ENCODE results near the gene MDM2. TPM values are rescaled to one million over a fixed set of nuclear protein-coding genes. Genes with fewer than 3 reads are reported as not detected.

MDM2 gene
- total RNA-seq (10 to 100 TPM; 85.1 to 90.4 TPM), polyA plus RNA-seq (10 to 100 TPM in 2 of 3 donors, 1 to 10 TPM in 1; 7.6 to 17.9 (median 12.8) TPM), total RNA-seq (63.8 to 162 (median 109) reads per million in 6 experiments)

GRCh38 chr12:68807576-68808387 is at the start of gene MDM2:
Gene MDM2 (plus strand): TSS chr12:68808177. CDS start chr12:68808478, 301 bp downstream.
- Mint-ChIP-seq H3K9me3 (no peaks in the 10 kb centered on the region), H3K27me3 (no peaks in the 10 kb centered on the region), H3K4me1 (peaks cover 7 to 36% (median 22%) of the 10 kb centered on the region in 4 donors), H3K27ac (peak within 1 kb of the TSS; percentile 94 to 99 (median 98)), H3K36me3 (peaks cover 5 to 28% (median 6%) of the 10 kb centered on the region in 3 donors), H3K4me3 (peak within 1 kb of the TSS; percentile 89 to 97 (median 94))
- POLR2A ChIA-PET: interaction anchor here (0.6 to 3.3 kb wide), 26 partner anchors 8 to 1539 kb away, joined by 3 to 57 read pairs (median 5); partner anchors contain the start of genes CAND1, MDM1, NUP107 and RAP1B
- DNase-seq (peak; percentile 94 to 98 (median 97)), ATAC-seq (peak; percentile 87 to 91)

DNA sequence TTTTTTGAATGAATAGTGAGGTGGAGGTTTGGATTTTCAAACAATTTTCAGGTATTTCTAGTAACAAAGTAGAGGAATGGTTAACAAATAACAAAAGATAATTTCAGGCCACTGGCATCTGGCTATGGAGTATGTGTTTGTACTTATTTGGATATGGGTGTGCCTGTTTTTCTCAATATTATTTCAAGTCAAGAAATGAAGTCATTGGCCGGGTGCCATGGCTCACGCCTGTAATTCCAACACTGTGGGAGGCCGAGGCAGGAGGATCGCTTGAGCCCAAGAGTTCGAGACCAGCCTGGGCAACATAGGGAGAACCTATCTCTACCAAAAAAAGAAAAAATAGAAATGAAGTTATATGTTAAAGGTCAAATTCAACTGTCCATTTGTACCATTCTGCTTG is 48.1 kb upstream of the MDM2 start:
- DNase-seq (no peak), ATAC-seq (no peak)
- Mint-ChIP-seq H3K27ac (no peak overlapping the region), H3K27me3 (no peaks in the 10 kb centered on the region), H3K36me3 (peaks cover 0 to 77% (median 38%) of the 10 kb centered on the region in 3 donors), H3K9me3 (no peaks in the 10 kb centered on the region), H3K4me3 (no peak overlapping the region), H3K4me1 (peaks cover 0 to 8% (median 2%) of the 10 kb centered on the region in 4 donors)
- POLR2A ChIA-PET: no interaction called here

GRCh38 chr12:68760806-68761441 is 47.1 kb upstream of the MDM2 start:
- Mint-ChIP-seq H3K9me3 (no peaks in the 10 kb centered on the region), H3K27me3 (no peaks in the 10 kb centered on the region), H3K4me3 (no peak overlapping the region), H3K36me3 (peaks cover 0 to 72% (median 29%) of the 10 kb centered on the region in 3 donors), H3K27ac (peak overlapping the region in 2 of 10 donors; percentile 8 to 29), H3K4me1 (peaks cover 0 to 8% (median 2%) of the 10 kb centered on the region in 4 donors)
- ATAC-seq (no peak), DNase-seq (no peak)
- POLR2A ChIA-PET: no interaction called here

DNA sequence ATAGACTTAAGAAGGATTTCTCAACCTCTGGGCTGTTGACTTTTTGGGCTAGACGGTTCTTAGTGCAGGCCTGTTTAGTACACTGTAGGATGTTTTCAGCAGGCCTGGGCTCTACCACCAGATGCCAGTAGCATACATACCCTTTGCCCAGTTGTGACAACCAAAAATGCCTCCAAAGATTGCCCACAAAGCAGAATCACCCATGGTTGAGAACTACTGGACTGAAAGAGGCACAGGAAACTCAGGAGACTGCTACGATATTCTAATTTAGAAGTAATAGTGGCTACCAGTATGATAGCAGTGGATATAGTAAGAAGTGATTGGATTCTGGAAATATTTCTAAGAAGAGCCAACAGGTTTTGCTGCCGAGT is 46.5 kb upstream of the MDM2 start:
- H3K4me1 Mint-ChIP-seq: peaks cover 0 to 8% (median 2%) of the 10 kb centered on the region in 4 donors
- H3K4me3 Mint-ChIP-seq: no peak overlapping the region
- H3K27me3 Mint-ChIP-seq: no peaks in the 10 kb centered on the region
- ATAC-seq (no peak), DNase-seq (no peak)
- peaks cover 0 to 70% (median 24%) of the 10 kb centered on the region in 3 donors for H3K36me3 Mint-ChIP-seq
- H3K27ac Mint-ChIP-seq: peak overlapping the region in 4 of 10 donors; percentile 7 to 58 (median 43)
- POLR2A ChIA-PET: no interaction called here
- no peaks in the 10 kb centered on the region for H3K9me3 Mint-ChIP-seq

DNA sequence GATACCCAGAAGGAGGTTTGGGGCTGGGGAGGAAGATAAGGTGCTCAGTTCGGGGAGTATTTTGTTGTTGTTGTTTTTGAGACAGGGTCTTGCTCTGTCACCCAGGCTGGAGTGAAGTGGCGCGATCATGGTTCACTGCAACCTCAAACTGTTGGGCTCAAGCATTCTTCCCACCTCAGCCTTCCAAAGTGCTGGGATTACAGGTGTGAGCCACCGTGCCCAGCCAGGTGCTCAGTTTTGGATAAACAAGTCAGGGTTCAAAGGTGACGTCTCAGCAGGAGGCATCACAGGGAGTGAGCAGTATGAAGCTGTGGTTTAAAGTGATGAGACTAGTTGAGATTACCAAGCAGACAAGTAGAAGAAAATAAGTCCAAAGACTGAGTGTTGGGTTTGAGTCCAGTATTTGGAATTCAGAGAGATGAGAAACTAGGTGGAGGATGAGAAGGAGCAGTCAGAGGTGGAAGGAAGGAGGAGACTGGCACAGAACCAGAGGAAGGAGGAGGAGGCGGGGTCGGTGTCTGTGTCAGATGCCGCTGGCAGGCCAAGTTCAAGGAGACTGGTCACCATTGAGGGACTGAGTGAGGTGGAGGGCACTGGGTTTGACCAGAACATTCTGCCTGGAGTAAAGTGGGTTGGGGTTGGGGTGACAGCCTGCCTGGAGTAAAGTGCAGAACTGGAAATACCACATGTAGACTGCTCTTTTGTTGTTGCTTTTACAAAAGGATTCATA is 45.9 kb upstream of the MDM2 start:
- Mint-ChIP-seq H3K9me3 (no peaks in the 10 kb centered on the region), H3K27ac (peak overlapping the region in 5 of 10 donors; percentile 7 to 65 (median 18)), H3K4me1 (peaks cover 0 to 8% (median 2%) of the 10 kb centered on the region in 4 donors), H3K4me3 (no peak overlapping the region), H3K36me3 (peaks cover 0 to 70% (median 22%) of the 10 kb centered on the region in 3 donors), H3K27me3 (no peaks in the 10 kb centered on the region)
- ATAC-seq (no peak), DNase-seq (no peak)
- POLR2A ChIA-PET: no interaction called here

GRCh38 chr12:68762691-68763090 is 45.3 kb upstream of the MDM2 start:
- ATAC-seq: no peak
- H3K4me1 Mint-ChIP-seq: peaks cover 0 to 8% (median 2%) of the 10 kb centered on the region in 4 donors
- no peak for DNase-seq
- no peaks in the 10 kb centered on the region for H3K9me3 Mint-ChIP-seq
- H3K4me3 Mint-ChIP-seq: no peak overlapping the region
- POLR2A ChIA-PET: interaction anchor here (0.6 kb wide), 1 partner anchor 87 kb away, joined by 3 read pairs; no protein-coding TSS in a partner anchor
- H3K27ac Mint-ChIP-seq: peak overlapping the region in 4 of 10 donors; percentile 19 to 87 (median 60)
- peaks cover 0 to 70% (median 22%) of the 10 kb centered on the region in 3 donors for H3K36me3 Mint-ChIP-seq
- H3K27me3 Mint-ChIP-seq: no peaks in the 10 kb centered on the region

DNA sequence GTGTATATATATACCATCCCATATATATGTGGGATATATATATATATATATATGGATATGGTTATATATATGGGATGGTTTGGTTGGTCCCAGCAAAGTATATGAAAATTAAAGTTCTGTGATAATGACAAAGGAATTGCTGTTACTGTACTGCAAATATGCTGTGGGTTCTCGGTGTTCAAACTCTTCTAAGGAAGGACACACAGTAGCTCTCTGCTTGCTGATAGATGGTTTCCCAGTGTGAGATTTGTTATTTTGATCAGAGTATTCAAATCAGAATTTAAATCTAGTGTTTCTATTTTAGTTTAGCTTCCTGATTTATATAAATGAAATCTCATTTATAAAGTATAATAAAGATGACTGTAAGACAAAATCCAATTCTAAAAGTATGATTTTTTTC is 42.3 kb upstream of the MDM2 start:
- Mint-ChIP-seq H3K4me3 (no peak overlapping the region), H3K27ac (no peak overlapping the region), H3K9me3 (no peaks in the 10 kb centered on the region), H3K4me1 (peaks cover 0 to 9% (median 4%) of the 10 kb centered on the region in 4 donors), H3K27me3 (no peaks in the 10 kb centered on the region), H3K36me3 (peaks cover 0 to 48% (median 8%) of the 10 kb centered on the region in 3 donors)
- DNase-seq: no peak
- POLR2A ChIA-PET: interaction anchor here (1.6 kb wide), 1 partner anchor 20 kb away, joined by 5 read pairs; the partner anchor contains the start of gene SLC35E3
- ATAC-seq: no peak

- H3K36me3 Mint-ChIP-seq: peaks cover 0 to 42% (median 8%) of the 10 kb centered on the region in 3 donors
- no peak overlapping the region for H3K27ac Mint-ChIP-seq
- peaks cover 0 to 11% (median 5%) of the 10 kb centered on the region in 4 donors for H3K4me1 Mint-ChIP-seq
- DNase-seq (no peak), ATAC-seq (no peak)
- no peaks in the 10 kb centered on the region for H3K9me3 Mint-ChIP-seq
- H3K27me3 Mint-ChIP-seq: no peaks in the 10 kb centered on the region
- POLR2A ChIA-PET: interaction anchor here (0.7 to 1.6 kb wide), 2 partner anchors 21 to 744 kb away, joined by 5 read pairs; partner anchors contain the start of gene SLC35E3
- no peak overlapping the region for H3K4me3 Mint-ChIP-seq
Observed at GRCh38 chr12:68766646-68767045, 41.3 kb upstream of the MDM2 start.

GRCh38 chr12:68767191-68767590 is 40.8 kb upstream of the MDM2 start:
- DNase-seq: no peak
- POLR2A ChIA-PET: interaction anchor here (0.7 to 1.6 kb wide), 3 partner anchors 21 to 744 kb away, joined by 3 to 5 read pairs (median 5); partner anchors contain the start of genes MDM2 and SLC35E3
- H3K36me3 Mint-ChIP-seq: peaks cover 0 to 36% (median 8%) of the 10 kb centered on the region in 3 donors
- H3K4me1 Mint-ChIP-seq: peaks cover 0 to 9% (median 3%) of the 10 kb centered on the region in 4 donors
- no peaks in the 10 kb centered on the region for H3K9me3 Mint-ChIP-seq
- H3K27ac Mint-ChIP-seq: no peak overlapping the region
- H3K4me3 Mint-ChIP-seq: no peak overlapping the region
- no peak for ATAC-seq
- H3K27me3 Mint-ChIP-seq: no peaks in the 10 kb centered on the region

DNA sequence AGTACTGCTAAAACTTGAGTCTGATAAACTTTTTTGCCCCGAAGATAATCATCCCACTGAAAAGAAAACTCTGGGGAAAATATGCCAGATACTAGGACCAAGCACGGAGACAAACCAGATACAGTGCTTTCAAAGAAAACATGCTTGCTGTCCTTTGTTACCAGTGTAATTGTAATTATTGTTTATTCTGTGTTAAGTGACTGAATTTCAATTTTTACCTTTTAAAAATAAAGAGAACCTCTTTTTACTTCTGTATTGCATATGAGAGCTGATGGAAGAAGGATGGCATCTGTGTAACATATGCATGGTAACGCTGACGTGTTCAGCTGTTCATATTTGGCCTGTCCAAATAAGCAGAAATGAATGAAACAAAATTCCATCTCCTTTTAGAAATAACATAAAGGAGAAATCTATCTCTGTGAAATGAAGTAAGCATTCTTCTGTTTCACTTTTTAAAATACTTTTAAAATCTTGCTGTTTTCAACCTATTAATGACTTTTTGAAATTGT is 39.5 kb upstream of the MDM2 start:
- H3K9me3 Mint-ChIP-seq: no peaks in the 10 kb centered on the region
- no peak for ATAC-seq
- POLR2A ChIA-PET: no interaction called here
- DNase-seq: no peak
- peak overlapping the region in 1 of 10 donors; percentile 85 for H3K27ac Mint-ChIP-seq
- no peak overlapping the region for H3K4me3 Mint-ChIP-seq
- peaks cover 0 to 28% (median 3%) of the 10 kb centered on the region in 3 donors for H3K36me3 Mint-ChIP-seq
- H3K4me1 Mint-ChIP-seq: peaks cover 6 to 20% (median 14%) of the 10 kb centered on the region in 4 donors
- H3K27me3 Mint-ChIP-seq: no peaks in the 10 kb centered on the region

GRCh38 chr12:68769941-68770340 is 38.0 kb upstream of the MDM2 start:
- peaks cover 9 to 29% (median 21%) of the 10 kb centered on the region in 4 donors for H3K4me1 Mint-ChIP-seq
- H3K4me3 Mint-ChIP-seq: no peak overlapping the region
- no peak for DNase-seq
- peak overlapping the region in 9 of 10 donors; percentile 9 to 87 (median 70) for H3K27ac Mint-ChIP-seq
- H3K27me3 Mint-ChIP-seq: no peaks in the 10 kb centered on the region
- no peaks in the 10 kb centered on the region for H3K9me3 Mint-ChIP-seq
- POLR2A ChIA-PET: interaction anchor here (1.1 kb wide), 1 partner anchor 24 kb away, joined by 3 read pairs; the partner anchor contains the start of gene SLC35E3
- peaks cover 0 to 17% (median 0%) of the 10 kb centered on the region in 3 donors for H3K36me3 Mint-ChIP-seq
- ATAC-seq: no peak

Measured in naive thymus-derived CD8-positive, alpha-beta T cell (primary cell).